Hepatocyte (in vitro differentiated cells): ENCODE measurements around the gene CORO7. TPM values are rescaled to one million over a fixed set of nuclear protein-coding genes. Genes with fewer than 3 reads are reported as not detected.

Source experiments
- DNase-seq: peaks from one replicate; pipeline ENCODE4 v3.0.0-alpha.2; 2016; ENCODE audit warnings: low spot score
- H2AFZ ChIP-seq: fragments of 200-600 bp; sonication (generic); 2 replicates; pipeline ENCODE4 v1.6.0; 2016; ENCODE audit warnings: antibody characterized with exemption, mild to moderate bottlenecking
- H3K27ac ChIP-seq: fragments of 200-600 bp; sonication (generic); 2 replicates; pipeline ENCODE4 v1.5.1; 2016; ENCODE audit warnings: mild to moderate bottlenecking
- H3K27me3 ChIP-seq: fragments of 200-600 bp; sonication (generic); 2 replicates; pipeline ENCODE4 v1.6.1; 2016
- H3K36me3 ChIP-seq: fragments of 200-600 bp; sonication (generic); replicated peaks from 2 replicates; pipeline ENCODE4 v1.5.1; 2016; ENCODE audit warnings: low read depth; ENCODE audit not compliant: insufficient read depth
- H3K4me1 ChIP-seq: fragments of 200-600 bp; sonication (generic); 2 replicates; pipeline ENCODE4 v1.5.1; 2016; ENCODE audit warnings: mild to moderate bottlenecking, moderate library complexity; ENCODE audit not compliant: insufficient read depth
- H3K4me2 ChIP-seq: fragments of 200-600 bp; sonication (generic); 2 replicates; pipeline ENCODE4 v1.6.0; 2016
- H3K4me3 ChIP-seq: fragments of 200-600 bp; sonication (generic); 2 replicates; pipeline ENCODE4 v1.5.1; 2016; ENCODE audit warnings: mild to moderate bottlenecking
- H3K79me2 ChIP-seq: fragments of 200-600 bp; sonication (generic); 2 replicates; pipeline ENCODE4 v1.6.0; 2017; ENCODE audit warnings: mild to moderate bottlenecking
- H3K9me2 ChIP-seq: fragments of 200-600 bp; sonication (generic); replicated peaks from 2 replicates; pipeline ENCODE4 v1.6.0; 2017; ENCODE audit warnings: mild to moderate bottlenecking; ENCODE audit not compliant: insufficient read depth
- H3K9me3 ChIP-seq: fragments of 200-600 bp; sonication (generic); 2 replicates; pipeline ENCODE4 v1.5.1; 2016; ENCODE audit warnings: low read depth, mild to moderate bottlenecking
- H4K20me1 ChIP-seq: fragments of 200-600 bp; sonication (generic); 2 replicates; pipeline ENCODE4 v1.6.0; 2016; ENCODE audit warnings: mild to moderate bottlenecking; ENCODE audit not compliant: insufficient read depth, poor library complexity, severe bottlenecking
- EZH2 ChIP-seq: fragments of 200-600 bp; sonication (generic); IDR thresholded peaks from 2 replicates; pipeline ENCODE4 v1.6.1; 2016; ENCODE audit warnings: antibody characterized with exemption, mild to moderate bottlenecking, borderline replicate concordance
- EZH2phosphoT487 ChIP-seq: fragments of 200-600 bp; sonication (generic); IDR thresholded peaks from one replicate; pipeline ENCODE4 v1.6.1; 2018; ENCODE audit warnings: antibody characterized with exemption, mild to moderate bottlenecking, low read depth, moderate library complexity; ENCODE audit not compliant: unreplicated experiment, severe bottlenecking
- WGBS: methylation state at CpG from one replicate; pipeline ENCODE4 v1.1.6; 2016; ENCODE audit warnings: low lambda C conversion rate; ENCODE audit errors: missing lambda C conversion rate; 5-methylcytosine and 5-hydroxymethylcytosine counted together
- polyA plus RNA-seq: library from polyadenylated mRNA; unstranded; fragments of >200 nt; fragmentation: Nextera tagmentation; extraction: Ambion mirVana; gene quantifications from 2 replicates; pipeline ENCODE4 v1.2.1, GENCODE V29; 2016
- total RNA-seq: library from RNA; depleted of rRNA; stranded (reverse); fragments of >200 nt; gene quantifications from 2 replicates; pipeline ENCODE4 v1.2.3, GENCODE V29; 2014
- TF ChIP-seq, protein P1 (sequence below): fragments of 200-600 bp; sonication (generic); IDR thresholded peaks from 2 replicates; pipeline ENCODE4 v1.5.1; 2016; ENCODE audit warnings: antibody characterized with exemption, mild to moderate bottlenecking; ENCODE audit not compliant: poor library complexity

Gene CORO7
- total and polyA plus RNA-seq, 2 experiments from 2014 or later: 18.2 to 33.3 TPM

DNA sequence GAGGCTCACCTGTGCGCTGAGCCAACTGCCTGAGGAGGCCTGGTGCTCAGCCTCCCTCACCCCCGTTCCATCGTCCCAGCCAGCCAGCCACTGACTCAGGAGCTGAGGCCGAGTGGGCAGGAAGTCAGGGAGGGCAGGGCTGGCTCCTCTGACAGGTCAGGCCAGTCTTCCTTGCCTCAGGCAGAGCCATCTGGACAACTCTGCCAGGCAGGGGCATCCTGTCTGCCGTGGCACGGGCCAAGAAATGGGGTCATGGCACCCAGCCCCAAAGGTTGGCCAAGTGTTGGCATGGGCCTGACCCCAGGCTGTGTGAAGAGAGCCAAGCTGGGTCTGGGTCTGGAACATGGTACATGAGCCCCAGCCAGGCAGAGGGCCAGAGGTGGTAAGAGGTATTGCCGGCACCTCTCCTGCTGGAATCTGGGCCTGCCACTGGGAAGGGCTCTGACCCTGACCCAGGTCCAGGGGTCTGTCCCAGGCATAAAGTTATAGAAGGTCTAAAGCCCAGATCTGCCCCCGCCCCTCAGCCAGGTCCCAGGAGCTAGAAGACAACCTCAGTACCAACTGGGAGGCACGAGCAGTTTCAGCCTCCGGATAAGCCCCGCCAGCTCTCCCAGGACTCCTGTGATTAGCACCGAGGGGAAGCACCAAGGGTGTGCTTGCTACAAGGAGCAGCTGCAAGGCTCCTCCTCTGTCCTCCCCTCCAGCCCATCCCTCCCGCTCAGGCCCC, 47.2 kb downstream of the CORO7 start:
- DNase-seq: no peak
- Histone ChIP-seq H3K4me2 (no peak overlapping the region), H3K27ac (no peak overlapping the region), H3K4me3 (no peak overlapping the region), H3K9me3 (no peaks in the 10 kb centered on the region), H2AFZ (no peak overlapping the region), H3K4me1 (peaks cover 24% of the 10 kb centered on the region), H3K79me2 (peaks cover 19% of the 10 kb centered on the region), H4K20me1 (peaks cover 16% of the 10 kb centered on the region), H3K27me3 (no peaks in the 10 kb centered on the region), H3K36me3 (no peaks in the 10 kb centered on the region), H3K9me2 (no peaks in the 10 kb centered on the region)
- WGBS: 83% methylated on average over 13 of the region's 13 CpGs
- TF ChIP-seq EZH2 (no peak), EZH2phosphoT487 (no peak)
- TF ChIP-seq, protein P1, sequence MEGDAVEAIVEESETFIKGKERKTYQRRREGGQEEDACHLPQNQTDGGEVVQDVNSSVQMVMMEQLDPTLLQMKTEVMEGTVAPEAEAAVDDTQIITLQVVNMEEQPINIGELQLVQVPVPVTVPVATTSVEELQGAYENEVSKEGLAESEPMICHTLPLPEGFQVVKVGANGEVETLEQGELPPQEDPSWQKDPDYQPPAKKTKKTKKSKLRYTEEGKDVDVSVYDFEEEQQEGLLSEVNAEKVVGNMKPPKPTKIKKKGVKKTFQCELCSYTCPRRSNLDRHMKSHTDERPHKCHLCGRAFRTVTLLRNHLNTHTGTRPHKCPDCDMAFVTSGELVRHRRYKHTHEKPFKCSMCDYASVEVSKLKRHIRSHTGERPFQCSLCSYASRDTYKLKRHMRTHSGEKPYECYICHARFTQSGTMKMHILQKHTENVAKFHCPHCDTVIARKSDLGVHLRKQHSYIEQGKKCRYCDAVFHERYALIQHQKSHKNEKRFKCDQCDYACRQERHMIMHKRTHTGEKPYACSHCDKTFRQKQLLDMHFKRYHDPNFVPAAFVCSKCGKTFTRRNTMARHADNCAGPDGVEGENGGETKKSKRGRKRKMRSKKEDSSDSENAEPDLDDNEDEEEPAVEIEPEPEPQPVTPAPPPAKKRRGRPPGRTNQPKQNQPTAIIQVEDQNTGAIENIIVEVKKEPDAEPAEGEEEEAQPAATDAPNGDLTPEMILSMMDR: no peak

DNA sequence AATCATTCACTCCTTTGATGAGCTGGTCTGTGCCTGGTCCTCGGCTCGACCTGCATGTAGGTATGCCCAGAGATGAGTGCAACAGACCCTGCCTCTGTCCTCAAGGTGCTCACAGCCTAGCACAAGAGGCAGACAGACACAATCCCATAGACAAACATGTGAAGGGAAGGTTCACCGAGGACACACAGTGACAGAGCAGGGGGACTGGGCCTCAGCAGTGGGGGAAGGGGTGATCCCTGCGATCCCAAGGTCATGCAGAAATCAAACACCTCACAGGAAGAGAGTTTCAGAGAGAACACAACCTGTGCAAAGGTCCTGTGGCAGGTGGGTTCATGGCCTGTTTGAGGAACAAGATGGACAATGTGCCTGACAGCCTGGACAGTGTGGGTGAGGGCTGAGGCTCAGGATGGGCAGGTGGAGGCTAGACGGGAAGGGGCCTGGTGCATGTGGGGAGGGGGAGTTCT, 49.0 kb downstream of the CORO7 start:
- no peak overlapping the region for H2AFZ ChIP-seq
- no peak overlapping the region for H3K27ac ChIP-seq
- H3K4me1 ChIP-seq: peaks cover 11% of the 10 kb centered on the region
- WGBS: 96% methylated on average over 5 of the region's 5 CpGs
- H3K4me2 ChIP-seq: no peak overlapping the region
- H3K9me2 ChIP-seq: no peaks in the 10 kb centered on the region
- peaks cover 5% of the 10 kb centered on the region for H3K79me2 ChIP-seq
- no peaks in the 10 kb centered on the region for H3K27me3 ChIP-seq
- H3K4me3 ChIP-seq: no peak overlapping the region
- DNase-seq: no peak
- peaks cover 4% of the 10 kb centered on the region for H4K20me1 ChIP-seq
- TF ChIP-seq, protein P1: no peak
- TF ChIP-seq EZH2 (no peak), EZH2phosphoT487 (no peak)
- no peaks in the 10 kb centered on the region for H3K9me3 ChIP-seq
- no peaks in the 10 kb centered on the region for H3K36me3 ChIP-seq

DNA sequence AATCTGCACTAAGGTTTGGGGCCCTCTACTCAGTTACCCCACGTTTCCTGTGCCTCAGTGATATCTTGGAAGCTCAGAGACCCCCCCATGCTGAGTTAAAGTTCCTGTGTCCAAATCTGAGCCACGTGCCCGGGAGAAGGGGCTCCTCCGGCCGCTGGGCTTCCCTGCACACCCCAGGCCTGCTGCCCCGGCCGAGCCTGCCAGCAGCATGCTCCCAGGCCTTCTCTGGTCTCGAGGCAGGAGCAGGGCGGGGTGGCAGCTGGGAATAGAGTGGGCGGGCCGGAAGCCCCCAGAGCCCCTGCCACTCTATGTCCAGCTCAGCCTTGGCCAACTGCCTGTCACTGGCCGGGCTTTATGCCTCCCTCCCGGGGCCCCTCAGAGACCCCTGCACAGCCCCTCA, 50.4 kb downstream of the CORO7 start:
- peaks cover 3% of the 10 kb centered on the region for H3K4me1 ChIP-seq
- H3K9me3 ChIP-seq: no peaks in the 10 kb centered on the region
- no peaks in the 10 kb centered on the region for H3K27me3 ChIP-seq
- no peaks in the 10 kb centered on the region for H3K79me2 ChIP-seq
- no peaks in the 10 kb centered on the region for H4K20me1 ChIP-seq
- H2AFZ ChIP-seq: no peak overlapping the region
- no peaks in the 10 kb centered on the region for H3K9me2 ChIP-seq
- TF ChIP-seq EZH2phosphoT487 (no peak), EZH2 (no peak)
- TF ChIP-seq, protein P1: no peak
- DNase-seq: no peak
- WGBS: 96% methylated on average over 11 of the region's 13 CpGs
- H3K27ac ChIP-seq: no peak overlapping the region
- no peak overlapping the region for H3K4me2 ChIP-seq
- no peaks in the 10 kb centered on the region for H3K36me3 ChIP-seq
- H3K4me3 ChIP-seq: no peak overlapping the region

DNA sequence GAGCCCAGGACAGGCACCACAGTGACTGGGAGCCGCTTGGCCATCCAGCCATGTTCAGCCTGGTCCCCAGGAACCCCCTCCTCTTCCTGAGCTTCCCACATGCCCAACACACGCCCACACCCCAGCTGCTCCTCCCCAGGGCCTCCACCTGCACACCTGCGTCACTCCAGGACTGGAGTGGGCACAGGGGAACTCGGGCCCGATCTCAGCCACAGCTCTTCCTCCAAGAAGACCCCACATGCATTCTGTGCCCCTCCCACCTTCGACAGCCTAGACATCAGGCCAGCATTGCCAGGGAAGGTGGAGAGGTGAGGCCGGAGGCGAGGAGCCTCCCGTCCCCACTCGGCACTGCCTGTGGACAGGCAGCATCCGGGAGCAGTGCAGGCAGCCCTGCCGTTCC, 50.8 kb downstream of the CORO7 start:
- Histone ChIP-seq H3K9me2 (no peaks in the 10 kb centered on the region), H3K79me2 (no peaks in the 10 kb centered on the region), H4K20me1 (no peaks in the 10 kb centered on the region), H2AFZ (no peak overlapping the region), H3K4me2 (no peak overlapping the region), H3K27ac (no peak overlapping the region), H3K27me3 (no peaks in the 10 kb centered on the region), H3K36me3 (no peaks in the 10 kb centered on the region), H3K4me1 (no peaks in the 10 kb centered on the region), H3K9me3 (no peaks in the 10 kb centered on the region), H3K4me3 (no peak overlapping the region)
- DNase-seq: no peak
- 94% methylated on average over 12 of the region's 12 CpGs for whole genome bisulfite sequencing
- TF ChIP-seq EZH2: no peak
- TF ChIP-seq EZH2phosphoT487: no peak
- TF ChIP-seq, protein P1: no peak
